Effector CD8-positive, alpha-beta T cell (primary cell): ENCODE results near the gene HARBI1.

ENCODE experiments used
- DNase-seq: peaks from one replicate; lab custom pipeline; 2025; lab: John Stamatoyannopoulos, UW

The HARBI1 gene

DNA sequence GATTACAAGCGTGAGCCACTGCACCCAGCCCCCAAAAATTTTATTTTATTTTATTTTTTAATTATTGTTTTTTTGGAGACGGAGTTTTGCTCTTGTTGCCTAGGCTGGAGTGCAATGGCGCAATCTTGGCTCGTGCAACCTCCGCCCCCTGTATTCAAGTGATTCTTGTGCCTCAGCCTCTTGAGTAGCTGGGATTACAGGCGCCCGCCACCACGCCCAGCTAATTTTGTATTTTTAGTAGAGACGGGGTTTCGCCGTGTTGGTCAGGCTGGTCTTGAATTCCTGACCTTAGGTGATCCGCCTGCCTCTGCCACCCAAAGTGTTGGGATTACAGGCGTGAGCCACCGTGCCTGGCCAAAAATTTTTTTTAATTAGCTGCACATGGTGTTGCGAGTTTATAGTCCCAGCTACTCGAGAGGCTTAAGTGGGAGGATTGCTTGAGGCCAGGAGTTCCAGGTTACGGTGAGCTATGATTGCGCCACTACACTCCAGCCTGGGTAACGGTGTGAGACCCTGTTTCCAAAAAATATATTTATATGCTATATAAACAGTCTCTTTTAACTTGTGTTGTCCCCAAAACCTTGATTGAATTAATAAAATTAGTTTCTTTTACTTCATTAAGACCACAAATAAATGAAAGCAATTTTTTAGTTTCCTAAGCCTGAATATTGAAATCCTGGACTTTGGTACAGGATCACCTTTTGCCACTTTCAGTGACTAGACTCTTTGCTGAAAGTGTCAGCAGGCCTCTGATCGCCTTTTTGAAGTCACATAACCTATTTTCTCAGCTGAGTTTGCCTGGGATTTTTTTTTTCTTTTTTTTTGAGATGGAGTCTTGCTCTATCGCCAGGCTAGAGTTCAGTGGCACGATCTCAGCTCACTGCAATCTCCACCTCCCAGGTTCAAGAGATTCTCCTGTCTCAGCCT is 16.5 kb upstream of the HARBI1 start:
- no peak for DNase-seq

DNA sequence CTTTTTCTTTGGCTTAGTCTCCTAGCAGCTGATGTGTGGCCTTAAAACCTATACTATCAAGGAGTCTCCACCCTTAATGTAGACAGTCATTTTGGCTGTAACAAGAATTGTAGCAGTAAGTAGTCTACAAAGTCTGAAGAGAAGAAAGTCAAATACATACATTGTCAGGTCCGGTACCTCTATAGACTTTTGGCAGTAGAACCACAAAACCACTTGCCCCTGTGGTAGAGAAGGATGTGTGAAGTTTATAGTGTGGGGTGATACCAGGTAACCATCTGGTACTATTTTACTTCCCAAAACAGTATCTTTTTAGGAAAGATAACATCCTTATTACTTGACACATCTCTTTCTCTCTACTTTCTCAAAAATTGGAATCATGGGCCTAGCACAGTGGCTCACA is 15.5 kb upstream of the HARBI1 start:
- no peak for DNase-seq

DNA sequence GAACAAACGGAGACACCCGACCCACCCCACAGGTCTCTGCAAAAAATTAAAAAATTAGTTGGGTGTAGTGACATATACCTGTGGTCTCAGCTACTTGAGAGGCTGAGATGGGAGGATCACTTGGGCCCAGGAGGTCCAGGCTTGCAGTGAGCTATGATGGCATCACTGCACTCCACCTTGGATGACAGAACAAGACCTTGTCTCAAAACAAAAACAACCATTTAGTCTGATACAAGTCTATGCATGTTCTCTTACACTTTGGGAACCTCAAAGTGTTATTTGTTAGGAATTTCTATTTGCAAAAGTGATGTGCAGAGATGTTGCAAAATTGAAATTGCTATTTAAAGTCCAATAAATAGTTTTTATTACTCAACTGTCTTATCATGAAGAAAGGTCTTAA is 14.6 kb upstream of the HARBI1 start:
- DNase-seq = no peak

DNA sequence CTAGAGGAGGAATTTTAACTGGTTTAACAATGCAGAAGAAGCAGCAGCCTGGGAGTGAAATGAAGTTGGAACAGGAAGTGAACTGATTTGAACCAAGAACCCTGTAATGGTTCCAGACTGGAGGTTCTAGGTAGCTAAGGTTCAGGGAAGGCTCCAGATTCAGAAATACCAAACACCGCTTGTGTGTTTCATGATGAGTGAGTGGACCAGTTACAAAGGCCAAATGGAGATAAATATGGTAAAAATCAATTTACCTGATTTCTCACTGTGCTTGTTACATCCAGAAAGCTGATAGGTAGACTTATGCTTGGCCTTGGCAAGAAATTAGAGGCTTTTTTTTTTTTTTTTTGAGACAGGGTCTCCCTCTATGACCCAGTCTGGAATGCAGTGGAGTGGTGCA is 13.2 kb upstream of the HARBI1 start:
- no peak for DNase-seq

DNA sequence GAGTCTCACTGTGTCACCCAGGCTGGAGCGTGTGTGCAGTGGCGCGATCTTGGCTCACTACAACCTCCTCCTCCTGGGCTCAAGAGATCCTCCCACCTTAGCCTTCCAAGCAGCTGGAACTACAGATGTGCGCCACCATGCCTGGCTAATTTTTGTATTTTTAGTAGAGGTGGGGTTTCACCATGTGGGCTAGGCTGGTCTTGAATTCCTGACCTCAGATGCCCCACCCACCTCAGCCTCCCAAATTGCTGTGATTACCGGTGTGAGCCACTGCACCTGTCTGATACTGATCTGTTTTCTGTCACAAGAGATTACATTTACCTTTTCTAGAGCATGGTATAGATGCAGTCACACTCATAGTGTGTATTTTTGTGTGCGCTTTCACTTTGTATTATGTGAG is 11.9 kb upstream of the HARBI1 start:
- DNase-seq = no peak

DNA sequence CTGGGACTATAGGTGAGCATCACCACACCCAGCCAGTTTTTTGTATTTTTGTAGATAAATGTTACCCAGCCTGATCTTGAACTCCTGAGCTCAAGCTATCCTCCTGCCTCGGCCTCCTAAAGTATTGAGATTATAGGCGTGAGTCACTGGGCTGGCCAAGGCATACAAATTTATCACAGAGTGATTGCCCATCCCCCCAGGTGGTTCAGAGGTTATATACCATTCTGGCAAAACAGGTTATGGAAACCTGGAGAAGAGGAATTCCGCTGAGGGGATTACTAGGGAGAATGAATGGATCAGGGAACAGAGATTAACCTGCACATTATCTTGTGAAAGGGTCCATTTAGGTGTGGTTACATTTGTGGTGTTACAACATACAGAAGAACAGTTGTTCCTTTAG is 8.4 kb upstream of the HARBI1 start:
- no peak for DNase-seq

DNA sequence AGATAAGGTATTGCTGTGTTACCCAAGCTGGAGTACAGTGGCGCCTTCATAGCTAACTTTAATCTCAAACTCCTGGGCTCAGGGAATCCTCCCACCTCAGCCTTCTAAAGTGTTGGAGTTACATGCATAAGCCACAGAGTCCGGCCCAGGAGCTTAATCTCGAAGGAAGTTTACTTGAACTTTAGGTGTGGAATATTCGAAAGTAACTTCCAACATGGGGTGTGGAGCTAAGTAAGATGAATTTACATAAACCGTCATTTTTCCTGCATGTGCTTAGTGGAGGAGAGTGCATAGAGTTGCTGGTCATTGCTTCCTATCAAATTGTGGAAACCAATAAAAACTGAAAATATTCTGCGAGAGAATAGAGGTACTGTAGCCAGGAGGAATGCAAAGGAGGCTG is 1.8 kb upstream of the HARBI1 start:
- no peak for DNase-seq

DNA sequence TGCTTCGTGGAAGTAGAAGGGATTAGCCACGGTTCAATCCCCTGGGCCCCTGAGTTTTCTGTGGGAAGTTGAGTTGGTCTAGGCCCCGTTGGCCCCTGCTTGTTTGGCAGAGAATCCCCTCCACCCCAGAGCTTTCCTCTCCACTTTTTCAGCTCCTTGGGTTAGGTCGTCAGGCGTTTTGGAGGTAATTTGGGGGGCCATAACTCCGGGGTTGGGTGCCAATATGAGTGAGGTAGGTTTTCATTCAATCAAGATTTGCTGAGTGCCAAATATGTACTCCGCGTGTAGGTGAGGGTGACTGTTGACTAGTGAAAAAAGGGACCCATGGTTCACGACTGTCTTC is 916 bp upstream of the HARBI1 start:
- DNase-seq = no peak

DNA sequence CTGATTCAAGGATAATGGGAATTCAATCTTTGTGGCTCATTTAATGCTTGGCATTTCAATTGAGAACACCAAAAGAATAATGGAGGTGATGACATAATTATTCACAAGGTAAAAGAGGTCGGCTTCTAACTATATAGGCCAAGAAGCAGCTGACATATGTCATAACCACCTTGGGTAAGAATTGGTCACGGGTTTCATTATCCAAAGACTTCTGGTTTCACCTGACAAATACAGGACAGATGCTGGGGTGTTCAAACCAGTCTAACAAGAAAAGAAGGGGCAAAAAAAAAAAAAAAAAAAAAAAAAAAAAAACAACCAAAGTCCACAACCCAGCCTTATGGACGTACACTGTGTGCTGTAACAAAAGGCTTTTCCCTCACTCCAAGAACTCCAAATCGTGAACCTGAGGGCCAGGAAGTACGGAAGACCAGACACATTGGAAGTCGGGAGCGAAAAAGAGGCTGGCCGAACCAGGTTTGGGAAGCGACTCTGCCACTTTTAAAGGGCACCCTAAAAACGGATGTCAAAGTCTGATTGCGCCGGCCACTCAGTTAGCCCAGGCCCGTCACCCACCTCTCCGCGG is 385 bp downstream of the HARBI1 start:
- DNase-seq = no peak

DNA sequence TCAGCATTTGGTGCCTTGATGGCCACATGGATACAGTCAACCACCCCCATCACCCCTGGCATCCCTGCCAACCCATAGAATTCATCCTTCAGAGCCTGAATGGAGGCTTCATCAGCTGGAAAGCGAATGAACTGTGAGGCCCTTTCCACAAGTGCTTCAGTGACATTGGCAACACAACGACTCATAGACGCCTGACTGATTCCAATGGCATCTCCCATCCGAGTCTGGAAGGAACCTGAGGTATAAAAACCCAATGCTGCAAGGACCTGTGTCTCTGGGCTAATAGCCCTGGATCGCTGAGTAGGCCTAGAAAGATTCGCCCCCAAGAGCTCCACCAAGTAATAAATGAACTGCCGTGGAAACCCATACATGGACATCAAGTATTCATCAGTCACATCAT is 1.3 kb downstream of the HARBI1 start:
- DNase-seq = no peak

DNA sequence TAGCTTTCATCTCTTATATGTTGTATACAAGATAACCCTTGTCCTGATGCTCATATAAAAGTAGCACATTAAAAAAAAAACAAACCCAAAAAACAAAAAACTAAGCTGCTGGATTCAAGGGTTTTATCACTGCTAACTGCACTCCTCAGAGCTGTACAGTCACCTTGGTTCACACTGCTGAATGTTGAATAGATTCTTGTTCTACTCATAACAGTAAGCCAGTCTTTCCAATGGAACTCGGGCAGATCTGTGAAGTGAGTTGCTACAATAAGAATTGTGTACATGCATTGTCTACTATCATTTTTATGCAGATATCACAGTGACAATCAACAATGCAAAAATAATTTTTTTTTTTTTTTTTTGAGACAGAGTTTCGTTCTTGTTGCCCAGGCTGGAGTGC is 4.7 kb downstream of the HARBI1 start:
- DNase-seq = no peak

DNA sequence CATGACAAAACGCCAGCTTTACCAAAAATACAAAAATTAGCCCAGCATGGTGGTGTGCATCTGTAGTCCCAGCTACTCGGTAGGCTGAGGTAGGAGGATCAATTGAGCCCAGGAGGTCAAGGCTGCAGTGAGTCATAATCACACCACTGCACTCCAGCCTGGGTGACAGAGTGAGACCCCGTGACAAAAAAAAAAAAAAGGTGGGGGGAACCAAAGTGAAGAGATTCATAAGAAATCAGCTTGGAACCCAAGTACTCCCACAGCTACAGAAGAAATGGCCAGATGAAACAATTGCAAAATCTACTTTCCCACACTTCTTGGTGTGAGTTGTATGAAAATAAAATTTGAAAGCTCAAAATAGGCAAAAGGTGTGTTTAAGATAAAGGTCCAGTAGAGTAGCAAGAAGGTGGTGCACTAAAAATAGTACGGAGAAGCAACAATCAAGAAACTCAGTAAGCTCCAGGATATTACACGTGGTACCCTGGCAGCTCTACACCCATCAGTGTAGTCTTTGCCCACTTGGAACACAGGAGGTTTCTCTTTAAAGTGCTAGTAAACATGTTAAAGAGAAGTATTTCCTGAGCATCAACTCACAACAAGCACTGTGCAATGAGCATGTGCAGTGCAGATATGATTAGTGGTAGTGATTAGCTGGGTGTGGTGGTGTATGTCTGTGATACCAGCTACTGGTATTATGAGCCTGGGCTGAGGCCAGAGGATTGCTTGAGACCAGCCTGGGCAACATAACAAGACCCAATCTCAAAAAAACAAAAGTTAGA is 5.3 kb downstream of the HARBI1 start:
- no peak for DNase-seq

DNA sequence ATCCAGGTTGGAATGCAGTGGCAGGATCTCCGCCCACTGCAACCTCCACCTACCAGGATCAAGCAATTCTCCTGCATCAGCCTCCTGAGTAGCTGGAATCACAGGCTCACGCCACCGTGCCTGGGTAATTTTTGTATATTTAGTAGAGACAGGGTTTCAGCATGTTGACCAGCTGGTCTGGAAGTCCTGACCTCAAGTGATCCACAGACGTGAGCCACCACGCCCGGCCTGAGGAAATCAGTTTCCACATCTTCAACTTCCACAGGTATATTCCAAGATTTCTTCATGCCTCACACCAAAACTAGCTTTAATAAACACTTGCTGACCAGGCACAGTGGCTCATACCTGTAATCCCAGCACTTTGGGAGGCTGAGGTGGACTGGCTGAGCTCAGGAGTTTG is 7.6 kb downstream of the HARBI1 start:
- no peak for DNase-seq

DNA sequence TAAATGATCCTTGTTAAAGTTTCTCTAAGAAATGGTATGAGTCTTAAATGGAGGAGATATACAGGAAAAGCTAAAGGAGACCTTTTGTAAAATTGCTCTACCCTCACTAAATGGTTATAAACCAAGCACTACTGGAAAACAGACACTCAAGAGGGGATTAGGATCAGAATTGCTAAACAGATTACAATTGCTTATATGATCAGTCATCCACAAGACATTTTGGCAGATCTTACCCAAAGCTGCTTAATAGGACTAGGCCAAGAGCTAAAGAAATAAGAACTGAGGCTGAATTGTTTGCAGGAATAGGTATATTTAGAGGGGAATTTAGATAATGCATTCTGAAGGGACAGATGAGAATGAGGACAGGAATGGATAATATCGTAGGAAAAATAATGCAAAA is 9.5 kb downstream of the HARBI1 start:
- DNase-seq = no peak

DNA sequence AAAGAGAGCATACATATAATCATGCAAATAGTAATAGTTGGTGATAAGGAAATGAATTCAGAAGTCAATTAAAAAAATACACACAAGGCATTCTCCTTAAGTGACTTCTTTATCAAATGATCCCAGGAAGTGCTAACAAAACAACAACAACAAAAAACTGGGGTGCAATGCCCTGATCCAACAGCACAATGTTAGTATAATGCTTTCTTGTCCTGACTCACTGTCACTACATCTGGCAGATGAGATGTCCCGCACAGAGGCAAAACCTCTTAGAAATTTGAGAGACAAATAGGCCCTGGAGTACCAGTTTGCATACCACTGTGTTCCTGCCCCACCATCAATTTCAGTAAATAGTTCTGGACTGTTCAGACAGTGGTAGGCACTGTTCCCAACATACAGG is 12.2 kb downstream of the HARBI1 start:
- DNase-seq = no peak

DNA sequence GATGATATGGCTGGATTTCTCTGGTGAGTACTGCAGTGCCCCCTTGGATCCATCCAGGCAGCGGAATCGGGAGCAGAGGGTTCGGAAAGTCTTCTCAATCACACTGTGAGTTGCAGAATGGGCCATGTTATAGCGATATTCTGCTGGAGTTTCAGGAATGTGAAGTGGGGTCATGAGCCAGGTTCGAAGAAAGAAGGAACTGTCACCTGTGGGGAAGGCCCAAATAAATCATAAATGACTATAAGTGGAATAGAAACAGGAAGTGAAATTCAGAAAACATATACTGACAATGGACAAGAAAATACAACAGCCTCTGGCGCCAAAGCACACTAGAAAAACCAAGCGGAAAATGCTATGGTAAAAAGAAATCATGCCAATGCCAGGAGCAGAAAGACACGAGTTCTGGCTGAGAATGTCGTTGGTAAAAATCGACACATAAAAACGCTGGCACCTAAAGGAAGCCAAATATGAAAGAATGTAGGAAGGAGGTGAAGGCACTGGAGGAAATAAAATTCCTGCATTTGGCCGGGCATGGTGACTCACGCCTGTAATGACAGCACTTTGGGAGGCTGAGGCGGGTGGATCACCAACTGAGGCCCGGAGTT is 13.2 kb downstream of the HARBI1 start:
- no peak for DNase-seq

DNA sequence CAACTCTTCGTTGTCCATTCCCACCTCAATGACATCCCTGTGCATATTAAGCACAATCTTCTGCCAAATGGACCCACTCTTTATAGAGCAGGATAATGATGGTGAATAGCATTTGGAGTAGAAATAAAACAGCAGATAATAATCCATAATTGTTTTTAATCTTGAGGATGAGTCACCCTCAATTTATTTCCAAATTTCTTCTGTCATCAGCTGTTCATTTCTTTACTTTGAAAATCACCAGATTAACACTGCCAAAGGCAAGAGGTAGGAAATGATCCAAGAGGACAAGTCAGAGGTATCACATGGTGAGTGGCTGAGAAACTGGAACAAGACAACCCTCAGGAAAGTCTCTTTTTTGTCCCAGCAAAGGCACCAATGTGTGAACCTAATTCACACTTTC is 15.9 kb downstream of the HARBI1 start:
- DNase-seq = no peak

DNA sequence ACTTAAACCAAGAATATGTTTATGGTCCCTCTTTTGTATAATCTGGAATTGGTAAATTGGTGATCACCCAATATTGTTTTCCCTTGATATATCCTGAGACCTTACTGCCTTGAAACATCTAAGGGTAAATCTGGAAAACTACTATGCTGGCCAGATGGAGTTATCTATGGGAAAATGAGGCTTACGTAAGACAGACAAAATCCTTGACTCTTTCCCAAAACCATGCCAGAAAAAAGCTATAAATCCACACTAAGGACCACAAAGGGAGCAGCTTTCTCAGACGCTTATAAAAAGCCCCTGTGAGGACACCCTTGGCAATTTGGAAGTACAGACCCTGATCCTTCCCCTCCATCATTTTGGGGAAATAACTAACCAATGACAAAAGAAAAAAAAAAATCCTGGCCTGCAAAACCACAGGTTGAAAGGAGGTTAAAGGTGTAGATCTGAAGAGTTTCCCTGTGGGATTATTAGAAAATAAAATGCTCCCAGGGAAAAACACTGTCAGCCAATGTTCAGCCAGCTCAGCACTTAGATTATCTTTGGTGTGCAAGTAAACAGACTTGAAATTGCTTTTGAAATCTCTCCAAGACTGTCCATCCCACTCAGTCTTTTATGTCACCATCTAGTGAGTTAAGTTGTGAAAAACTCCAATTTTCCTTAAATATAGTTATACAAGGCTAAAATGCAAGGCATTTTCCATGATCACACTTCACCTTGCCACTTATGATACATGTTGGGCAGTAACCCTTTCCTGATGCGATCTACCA is 16.6 kb downstream of the HARBI1 start:
- DNase-seq = no peak

DNA sequence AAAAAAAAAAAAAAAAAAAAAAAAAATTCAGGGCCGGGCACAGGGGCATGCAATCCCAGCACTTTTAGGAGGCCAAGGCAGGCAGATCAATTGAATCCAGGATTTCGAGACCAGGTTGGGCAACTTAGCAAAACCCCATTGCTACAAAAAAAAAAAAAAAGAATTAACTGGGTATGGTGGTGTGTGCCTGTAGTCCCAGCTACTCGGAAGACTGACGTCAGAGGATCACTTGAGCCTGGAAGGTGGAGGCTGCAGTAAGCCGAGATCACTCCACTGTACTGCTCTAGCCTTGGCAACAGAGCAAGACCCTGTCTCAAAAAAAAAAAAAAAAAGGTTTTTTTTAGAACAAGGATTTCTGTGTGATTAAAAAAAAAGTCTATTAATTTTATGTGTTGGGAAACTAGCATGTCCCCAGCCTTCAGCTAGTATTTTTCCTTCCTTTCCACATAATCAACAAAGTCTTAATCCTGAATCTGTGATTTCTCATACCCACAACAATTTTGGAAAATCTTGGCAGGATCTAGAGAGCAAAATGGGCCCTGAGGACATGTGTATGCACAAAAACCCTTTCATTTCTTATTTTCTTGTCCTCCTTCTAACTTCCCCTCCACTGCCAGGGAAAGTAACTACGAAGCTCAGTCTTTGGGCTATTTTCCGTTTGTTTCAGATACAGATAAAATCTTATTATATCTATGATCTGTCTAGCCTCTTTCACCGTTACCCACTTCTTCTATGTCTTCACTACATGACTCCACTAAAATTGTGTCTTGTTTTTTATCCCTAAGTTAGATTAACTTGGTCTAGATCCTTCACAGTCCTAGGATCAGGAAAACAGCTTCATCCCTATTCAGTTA is 17.5 kb downstream of the HARBI1 start:
- DNase-seq = no peak

DNA sequence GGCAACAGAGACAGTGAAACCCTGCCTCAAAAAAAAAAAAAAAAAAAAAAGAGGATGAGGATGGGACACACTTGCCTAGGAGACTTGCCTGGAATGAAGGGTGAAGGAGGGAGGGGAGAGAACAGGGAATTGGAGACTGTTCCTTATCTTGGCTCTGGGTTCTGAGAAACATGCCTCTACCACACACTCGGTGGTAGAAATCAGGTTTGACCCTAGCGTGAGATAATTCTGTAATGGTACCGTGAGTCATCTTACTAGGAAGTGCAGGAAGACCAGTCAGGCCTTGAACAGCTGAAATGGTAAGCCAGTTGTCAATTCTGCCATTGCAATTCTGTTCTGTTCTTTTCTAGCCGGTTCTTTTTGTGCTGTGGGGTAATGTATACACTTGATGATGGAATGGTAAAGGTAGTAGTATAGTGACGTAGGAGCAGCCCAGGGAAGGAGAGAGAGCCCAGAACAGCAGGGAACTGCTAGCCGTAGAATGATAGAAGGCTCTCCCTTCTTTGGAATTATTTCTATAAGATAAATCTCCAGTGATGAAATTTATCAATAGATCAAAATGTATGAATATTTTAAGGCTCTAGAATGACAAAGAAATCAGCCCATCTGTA is 19.3 kb downstream of the HARBI1 start:
- no peak for DNase-seq
